ENCODE measurements around the gene ZNF428.

DNA sequence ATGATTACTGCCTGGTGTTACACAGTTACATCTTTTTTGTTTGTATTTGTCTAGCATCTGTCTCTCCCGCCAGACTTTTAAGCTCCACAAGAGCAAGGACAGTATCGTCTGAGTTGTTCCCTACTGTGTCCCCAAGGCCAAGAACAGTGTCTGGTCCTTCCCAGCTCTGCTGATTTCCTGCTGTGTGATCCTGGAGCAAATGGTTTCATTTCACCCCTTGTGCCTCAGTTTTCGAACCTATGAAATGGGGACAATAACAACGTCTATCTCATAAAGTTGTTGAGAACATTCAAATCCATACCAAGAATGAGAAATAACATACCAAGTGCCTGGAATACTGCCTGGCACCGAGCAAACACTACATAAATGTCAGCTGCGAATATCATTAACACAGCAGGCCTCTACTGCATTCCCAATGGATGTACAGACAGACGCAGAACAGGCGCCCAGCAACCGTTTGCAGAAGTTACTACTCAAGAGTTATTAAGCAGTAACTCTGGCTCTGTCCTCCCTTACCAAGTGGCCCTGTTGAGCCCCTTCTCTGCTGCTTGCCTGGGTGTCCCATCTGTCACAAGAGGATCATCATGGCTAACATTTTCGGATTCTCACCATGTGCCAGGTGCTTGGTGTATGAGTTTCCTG lies 55.5 kb downstream of the ZNF428 start:
- TF ChIP-seq, protein P1, sequence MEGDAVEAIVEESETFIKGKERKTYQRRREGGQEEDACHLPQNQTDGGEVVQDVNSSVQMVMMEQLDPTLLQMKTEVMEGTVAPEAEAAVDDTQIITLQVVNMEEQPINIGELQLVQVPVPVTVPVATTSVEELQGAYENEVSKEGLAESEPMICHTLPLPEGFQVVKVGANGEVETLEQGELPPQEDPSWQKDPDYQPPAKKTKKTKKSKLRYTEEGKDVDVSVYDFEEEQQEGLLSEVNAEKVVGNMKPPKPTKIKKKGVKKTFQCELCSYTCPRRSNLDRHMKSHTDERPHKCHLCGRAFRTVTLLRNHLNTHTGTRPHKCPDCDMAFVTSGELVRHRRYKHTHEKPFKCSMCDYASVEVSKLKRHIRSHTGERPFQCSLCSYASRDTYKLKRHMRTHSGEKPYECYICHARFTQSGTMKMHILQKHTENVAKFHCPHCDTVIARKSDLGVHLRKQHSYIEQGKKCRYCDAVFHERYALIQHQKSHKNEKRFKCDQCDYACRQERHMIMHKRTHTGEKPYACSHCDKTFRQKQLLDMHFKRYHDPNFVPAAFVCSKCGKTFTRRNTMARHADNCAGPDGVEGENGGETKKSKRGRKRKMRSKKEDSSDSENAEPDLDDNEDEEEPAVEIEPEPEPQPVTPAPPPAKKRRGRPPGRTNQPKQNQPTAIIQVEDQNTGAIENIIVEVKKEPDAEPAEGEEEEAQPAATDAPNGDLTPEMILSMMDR (IDR thresholded peaks at IDR 0.05), result no peak
- TF ChIP-seq EZH2 (IDR thresholded peaks at IDR 0.05), result no peak
- TF ChIP-seq EZH2phosphoT487 (IDR thresholded peaks at IDR 0.05), result no peak

Data from neural progenitor cell (in vitro differentiated cells).